Measurements from ENCODE around the gene SYT8.
"Not testable (repeated sequence)": the region's sequence is repeated elsewhere in the genome, so short reads cannot be mapped to it uniquely, and the experiment has no call there.

Gene SYT8

DNA sequence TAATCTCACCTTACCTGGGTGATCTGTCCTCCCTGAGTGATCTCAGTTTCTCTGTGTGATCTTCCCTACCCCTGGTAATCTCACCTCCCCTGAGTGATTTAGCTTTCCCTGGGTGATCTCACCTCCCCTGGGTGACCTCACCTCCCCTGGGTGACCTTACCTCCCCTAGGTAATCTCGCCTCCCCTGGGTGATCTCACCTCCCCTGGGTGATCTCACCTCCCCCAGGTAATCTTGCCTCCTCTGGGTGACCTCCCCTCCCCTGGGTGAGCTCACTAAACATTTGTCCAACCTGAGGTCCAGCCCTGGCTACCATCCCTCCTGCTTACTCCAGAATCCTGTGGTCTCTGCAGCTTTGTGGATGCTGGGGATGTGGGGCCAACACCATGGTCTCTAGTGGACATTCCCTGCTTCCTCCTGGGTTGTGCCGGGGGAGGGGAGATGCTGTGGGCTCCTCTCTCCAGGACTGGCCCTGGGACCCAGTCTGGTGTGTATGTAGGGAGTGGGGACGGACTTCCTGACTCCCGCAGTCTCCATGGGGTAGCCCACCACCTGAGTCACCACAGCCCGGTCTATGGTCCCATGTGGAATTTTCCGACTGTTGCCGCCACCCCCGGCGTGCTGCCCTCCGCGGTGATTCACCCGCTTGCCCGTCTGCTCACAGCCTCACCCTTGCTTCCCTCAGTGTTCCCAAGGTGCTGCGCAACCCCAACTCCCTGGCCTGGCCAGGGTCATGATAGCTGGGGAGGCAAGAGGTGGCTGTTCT, 28.0 kb downstream of the SYT8 start:
- DNase-seq: no peak

DNA sequence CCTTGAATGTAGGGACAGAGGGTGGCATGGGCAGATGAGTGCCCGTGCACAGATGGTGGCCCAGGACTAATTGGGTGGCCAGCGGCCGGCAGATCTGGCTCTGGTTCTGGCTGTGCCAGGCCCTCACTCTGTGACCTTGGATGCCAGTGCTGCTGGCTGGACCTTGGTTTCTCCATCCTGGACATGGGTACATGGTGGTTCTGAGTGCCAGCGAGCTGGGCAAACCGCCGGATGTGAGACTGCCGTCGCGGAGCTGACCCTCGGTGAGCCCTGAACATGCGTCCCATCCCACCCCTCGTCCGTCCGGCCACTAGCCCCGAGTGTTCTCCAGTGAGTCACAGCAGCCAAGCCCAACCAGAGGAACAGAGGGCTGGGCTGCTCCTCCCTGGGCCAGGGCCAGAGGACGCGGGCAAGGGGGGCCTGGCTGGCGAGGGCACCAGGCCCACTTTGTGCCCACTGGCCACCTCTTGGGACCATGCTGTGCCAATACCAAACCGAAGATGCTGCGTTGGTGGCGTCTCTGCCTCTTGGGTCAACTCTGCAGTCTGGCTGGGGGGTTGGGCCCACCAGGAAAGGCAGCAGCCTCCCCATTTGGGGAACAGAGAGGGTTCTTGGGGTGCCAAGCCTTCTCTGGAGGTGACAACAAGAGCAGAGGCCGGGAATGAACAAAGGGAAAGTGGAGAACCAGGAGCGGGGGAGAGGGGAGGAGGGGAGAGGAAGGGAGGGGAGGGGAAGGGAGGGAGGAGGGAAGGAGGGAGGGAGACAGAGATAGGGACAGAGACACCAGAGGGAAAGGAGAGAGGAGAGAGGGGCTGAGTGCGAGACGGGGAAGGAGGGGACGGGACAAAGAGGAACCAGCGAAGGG, 28.8 kb downstream of the SYT8 start:
- DNase-seq: no peak

DNA sequence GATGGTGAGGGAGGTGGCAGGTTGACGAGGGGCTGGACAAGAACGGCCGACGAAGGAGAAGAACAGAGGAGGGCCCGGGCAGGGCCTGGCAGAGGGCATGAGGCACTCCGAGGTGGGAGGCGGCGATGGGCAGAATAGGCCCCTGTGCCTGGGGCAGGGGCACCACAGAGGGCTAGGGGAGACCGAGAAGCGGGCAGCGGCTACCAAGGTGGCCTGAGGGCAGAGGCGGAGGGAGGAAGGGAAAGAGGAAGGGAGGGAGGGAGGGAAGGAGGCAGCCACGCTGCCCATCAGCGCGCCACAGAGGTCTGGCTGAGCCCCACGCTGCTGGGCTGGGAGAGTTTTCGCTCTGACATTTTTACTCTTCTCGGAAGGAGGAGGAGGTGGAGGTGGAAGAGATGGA, 29.4 kb downstream of the SYT8 start:
- DNase-seq: no peak

DNA sequence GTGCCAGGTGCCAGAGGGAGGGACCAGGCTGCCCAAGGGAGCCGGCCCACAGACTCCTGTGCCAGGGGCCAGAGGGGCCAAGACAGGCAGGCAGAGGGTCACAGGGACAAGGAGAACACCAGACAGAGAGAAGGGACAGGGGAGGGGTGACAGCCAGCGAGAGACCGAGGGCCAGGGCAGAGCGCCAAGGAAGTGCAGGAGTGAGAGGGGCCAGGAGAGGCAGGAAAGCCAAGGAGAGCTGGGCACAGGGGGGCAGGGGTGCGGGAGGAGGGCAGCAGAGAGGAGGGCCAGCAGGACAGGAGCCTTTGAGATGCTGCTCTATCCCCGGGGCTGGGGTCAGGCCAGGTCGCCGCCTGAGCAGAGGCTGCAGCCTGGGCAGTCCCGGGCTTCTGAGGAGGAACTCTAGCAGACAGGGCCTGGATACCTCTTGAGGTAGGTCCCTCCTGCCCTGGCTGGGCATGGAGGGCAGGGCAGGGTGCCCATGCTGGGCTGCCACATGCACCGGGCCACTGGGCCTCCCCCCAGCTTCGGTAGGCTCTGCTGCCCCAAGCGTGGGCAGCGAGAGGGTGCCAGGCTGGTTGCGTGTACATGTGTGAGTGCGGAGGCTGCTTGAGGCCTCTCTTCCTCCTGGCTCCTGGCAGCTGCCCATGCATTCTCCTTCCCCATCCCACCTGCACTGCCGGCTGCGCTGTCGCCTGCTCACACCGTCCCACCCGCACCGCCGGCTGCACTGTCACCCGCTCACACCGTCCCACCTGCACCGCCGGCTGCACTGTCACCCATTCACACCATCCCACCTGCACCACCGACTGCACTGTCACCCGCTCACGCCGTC, 30.3 kb downstream of the SYT8 start:
- DNase-seq: no peak

DNA sequence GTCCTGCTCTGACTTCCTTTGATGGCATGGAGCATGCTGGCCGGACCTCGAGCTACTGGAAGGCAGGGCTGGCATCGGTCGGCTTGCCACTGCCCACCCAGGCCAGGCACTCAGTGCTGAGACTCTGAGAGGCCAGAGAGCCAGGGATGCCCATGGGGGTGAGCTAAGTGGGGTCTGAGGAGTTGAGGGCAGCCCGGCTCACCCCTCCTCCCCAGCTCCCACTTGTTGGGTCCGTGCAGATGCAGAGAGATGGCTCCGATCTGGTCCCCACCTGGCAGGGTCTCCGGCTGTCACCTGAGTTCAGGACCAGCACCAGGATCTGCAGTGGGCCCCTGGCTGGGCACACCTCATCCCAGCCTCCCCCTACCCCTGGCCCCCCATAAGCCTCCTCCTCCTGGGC, 31.4 kb downstream of the SYT8 start:
- DNase-seq: no peak

DNA sequence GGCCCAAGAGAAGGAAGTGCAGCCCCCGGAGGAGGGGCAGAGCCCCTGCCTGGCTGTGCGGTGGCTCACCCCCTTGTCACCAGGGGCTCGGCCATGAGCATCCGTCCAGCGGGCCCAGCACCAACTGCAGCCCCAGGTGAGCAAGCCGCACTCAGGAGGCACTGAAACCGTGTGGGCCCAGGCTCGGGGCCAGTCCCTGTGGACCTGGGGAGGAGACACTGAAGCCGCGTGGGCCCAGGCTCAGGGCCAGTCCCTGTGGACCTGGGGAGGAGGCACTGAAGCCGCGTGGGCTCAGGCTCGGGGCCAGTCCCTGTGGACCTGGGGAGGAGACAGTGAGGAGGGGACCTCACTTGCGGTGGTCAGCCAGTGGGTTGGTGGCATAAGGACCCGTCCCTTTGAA, 32.0 kb downstream of the SYT8 start:
- no peak for DNase-seq

DNA sequence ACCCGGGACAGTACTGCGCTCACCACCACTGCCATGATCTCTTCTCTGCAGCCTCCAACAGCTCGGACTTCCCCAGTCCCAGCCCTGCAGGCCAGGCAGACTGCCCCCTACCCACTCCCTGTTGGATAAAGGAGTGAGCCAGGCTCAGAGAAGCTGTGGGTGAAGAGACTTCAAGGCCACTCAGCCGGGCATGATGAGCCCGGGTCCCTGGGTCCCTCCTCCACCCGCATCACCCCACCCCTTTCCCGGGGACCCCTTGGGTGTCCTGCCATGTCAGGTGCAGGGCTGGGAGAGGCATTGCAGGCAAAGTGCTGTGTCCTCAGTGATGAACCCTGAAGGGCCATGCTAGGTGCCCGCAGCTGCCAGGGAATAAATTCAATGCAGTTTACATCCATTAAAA, 32.6 kb downstream of the SYT8 start:
- DNase-seq: no peak

DNA sequence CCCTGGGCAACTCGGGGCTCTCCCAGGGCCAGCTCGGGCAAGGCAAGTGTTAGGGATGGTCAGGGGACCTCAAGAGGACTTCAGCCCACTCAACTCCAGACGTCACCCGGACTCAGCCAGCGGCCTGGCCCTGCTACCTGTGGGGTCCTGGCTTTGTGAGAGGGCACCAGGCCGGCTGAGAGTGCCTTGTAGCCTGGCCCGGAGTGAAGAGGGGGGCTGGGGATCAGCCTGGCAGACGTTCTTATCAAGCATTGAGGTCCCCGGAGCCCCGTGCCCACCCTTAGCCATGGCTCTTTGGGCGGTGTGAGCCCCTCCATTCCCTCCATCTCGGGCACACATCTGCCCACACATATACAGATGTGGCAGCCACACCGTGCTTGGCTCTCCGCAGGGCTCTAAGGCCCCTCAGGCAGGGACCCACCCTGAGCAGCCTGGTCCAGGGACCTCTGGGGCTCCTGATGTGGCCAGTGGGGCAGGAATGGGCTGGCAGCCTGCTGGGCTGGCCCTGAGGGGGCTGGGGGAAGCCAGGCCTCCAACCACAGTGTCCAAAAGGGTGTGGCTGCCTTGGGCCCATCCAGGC, 33.4 kb downstream of the SYT8 start:
- DNase-seq: no peak

DNA sequence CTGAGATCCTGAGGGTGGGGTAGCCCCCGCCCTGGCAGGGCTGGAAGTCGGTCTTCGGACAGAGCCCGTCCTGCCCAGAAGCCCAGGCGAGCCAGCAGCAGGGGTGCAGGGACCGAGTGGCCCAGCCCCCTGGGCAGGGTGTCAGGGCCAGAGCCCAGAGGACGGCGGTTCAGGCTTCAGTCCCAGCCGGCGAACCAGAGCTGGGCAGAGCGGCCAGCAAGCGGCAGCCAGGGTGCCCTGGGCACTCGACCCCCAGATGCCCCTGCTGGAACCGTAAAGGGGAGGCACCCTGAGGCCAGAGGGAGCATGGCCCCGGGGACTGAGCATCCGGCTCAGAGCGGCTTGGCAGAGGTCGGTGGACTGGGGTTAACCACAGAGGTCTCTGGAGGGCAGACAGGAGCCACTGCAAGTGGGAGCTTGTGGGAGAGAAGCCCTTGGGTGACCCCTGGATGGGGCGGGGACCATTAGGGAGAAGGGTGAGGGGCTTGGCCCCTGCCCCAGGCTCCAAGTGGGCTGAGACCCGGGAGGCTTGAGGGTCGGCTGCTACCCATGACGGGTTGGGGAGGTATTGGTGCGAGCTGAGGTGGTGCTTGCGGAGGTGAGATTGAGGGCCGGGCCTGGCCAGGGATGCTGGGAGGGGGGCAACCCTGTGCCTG, 34.0 kb downstream of the SYT8 start:
- DNase-seq: no peak

DNA sequence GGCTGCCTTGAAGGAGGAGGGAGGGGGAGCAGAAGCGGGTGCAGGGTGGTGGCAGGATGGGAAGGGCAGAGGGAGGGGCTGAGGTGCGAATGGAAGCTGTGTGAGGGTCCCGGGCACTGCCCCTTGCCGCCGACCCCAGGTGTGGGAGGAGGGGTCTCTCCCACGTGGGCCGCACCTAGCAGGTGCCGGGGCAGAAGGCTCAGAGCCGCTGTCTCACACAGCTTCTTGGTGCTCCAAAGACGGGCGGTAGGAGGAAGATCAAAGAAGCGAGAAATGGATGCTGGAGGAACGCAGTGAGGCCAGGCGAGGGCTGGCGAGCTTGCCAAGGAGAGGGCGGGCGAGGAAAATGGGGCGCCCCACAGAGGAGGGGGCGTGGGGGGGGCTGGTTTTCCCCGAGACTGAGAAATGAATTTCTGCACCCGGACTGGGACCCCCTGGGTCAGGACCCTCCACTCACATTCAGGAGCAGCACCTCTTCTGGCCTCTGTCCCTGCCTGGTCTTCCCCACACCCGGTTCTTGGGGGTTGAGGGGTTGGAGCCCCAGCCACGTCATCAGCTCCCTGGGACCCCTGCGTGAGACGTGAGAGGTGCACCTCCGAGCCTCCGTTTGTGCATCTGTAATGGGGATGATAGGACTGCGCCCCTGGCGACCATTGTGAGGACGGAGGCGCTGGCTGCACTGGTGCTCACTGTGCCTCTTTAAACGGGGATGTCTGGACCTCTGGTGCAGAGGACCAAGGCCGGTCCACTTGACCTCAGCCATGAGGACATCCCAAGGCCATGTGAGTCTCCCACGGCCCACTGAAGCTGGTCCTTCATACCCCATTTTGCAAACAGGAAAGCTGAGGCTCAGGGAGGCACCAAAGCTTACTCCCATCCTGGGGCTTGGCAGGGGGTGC, 34.9 kb downstream of the SYT8 start:
- no peak for DNase-seq

DNA sequence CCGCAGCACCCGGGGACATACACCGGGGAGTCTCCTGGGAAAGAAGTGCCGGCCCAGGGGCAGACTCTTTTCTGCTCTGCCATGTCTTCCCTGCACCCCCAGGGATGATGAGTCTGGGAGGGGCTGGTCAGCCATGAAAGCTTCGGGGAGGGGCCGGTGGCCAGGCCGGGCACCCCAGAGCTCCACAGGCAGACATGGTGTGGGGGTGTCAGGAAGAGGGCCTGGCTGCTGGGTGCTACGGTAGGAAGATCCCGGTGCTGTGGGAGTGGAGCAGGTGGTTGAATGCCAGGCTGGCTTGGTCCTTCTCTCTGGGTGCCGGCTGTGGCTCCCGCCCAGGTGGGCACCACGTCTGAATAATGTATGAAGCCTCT, 35.5 kb downstream of the SYT8 start:
- no peak for DNase-seq

DNA sequence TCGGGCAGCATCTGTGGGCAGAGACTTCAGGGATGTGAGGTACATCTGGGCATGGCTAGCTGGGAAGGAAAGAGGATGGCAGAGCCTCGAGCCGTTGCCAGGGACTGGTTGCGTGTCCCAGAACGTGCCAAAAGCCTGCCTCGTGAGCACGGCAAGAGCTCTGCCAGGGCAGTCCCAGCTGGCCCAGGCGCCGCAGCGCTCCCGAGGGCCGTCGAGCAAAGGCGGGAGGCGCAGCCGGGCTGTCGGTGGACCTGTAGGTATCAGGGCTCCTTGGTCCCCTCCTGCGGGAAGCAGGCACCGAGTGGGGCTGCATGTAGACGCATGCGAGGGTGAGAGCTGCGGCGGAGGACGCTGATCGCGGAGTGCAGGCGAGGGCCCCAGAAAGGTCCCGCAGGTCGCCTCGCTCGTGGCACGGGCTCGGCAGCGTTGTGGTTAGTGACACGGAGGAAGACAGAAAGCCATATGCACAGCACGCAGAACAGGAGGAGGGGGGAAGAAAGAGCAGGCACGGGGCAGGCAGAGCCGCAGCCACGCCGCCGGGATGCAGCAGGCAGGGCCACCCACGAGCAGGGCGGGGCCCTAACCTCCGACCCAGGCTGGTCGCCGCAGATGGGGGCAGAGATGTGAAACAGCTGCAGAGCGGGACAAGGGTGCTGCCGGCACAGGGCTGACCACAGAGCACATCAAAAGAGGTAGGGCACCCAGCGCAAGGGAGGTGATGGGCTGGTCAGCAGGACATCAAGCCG, 36.1 kb downstream of the SYT8 start:
- DNase-seq: no peak

DNA sequence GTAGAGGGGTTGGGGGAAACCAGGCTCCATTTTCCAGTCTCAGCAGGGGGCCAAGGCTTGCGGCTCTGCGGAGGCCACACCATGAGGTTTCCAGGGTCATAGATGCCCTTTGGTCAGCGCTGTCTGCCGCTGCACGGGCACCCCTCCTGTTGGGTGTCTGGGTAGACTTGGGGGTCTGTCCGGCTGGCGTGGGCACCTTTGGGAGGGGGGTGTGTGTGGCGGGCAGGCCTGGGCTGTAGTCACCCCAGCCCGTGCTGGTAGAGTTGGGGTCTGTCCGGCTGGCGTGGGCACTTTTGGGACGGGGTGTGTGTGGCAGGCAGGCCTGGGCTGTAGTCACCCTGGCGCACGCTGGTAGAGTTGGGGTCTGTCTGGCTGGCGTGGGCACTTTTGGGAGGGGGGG, 36.7 kb downstream of the SYT8 start:
- no peak for DNase-seq

DNA sequence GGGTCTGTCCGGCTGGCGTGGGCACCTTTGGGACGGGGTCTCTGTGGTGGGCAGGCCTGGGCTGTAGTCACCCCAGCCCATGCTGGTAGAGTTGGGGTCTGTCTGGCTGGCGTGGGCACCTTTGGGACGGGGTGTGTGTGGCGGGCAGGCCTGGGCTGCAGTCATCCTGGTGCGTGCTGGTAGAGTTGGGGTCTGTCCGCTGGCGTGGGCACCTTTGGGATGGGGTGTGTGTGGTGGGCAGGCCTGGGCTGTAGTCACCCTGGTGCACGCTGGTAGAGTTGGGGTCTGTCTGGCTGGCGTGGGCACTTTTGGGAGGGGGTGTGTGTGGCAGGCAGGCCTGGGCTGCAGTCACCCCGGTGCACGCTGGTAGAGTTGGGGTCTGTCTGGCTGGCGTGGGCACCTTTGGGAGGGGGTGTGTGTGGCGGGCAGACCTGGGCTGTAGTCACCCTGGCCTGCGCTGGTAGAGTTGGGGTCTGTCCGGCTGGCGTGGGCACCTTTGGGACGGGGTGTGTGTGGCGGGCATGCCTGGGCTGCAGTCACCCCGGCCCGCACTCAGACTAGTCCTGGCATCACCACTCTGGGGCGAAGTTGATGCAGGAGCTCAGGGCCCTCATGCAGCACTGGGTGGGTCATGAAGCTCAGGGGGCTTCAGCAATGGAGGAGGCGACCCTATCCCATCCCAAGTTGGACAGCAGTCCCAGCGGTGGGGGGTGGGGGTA, 37.6 kb downstream of the SYT8 start:
- no peak for DNase-seq

DNA sequence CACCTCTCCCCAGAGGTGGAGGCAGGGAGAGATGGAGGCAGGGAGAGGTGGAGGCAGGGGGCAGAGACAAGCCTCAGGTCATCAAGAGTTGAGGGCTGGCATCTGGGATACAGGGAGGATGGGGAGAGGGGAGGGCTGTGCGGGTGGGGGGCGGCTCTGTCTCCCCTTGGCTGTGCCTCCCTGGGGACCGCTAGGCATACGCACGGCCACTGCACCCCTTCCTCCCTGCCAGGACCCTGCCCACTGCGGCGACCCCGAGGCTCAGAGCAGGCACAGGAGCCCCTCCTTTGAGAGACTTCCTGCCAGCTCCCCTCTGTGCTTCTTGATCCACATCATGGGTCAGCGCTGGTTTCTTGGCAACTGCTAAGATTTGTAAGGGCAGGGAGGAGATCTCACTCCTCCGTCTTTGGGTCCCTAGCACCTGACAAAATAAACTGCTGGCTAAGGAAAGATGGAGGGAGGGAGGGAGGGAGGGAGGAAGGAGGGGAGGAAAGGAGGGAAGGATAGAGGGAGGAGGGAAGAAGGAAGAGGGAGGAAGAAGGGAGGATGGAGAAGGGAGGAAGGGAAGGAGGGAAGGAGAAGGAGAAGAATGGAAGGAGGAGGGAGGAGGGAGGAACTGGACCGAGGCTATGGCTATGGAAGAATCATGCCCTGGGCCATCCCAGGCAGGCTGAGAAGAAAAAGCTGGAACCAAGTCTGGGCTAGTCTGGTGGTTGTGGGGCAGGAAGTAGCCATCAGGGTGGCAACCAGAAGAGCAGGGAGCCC, 38.4 kb downstream of the SYT8 start:
- DNase-seq: no peak

DNA sequence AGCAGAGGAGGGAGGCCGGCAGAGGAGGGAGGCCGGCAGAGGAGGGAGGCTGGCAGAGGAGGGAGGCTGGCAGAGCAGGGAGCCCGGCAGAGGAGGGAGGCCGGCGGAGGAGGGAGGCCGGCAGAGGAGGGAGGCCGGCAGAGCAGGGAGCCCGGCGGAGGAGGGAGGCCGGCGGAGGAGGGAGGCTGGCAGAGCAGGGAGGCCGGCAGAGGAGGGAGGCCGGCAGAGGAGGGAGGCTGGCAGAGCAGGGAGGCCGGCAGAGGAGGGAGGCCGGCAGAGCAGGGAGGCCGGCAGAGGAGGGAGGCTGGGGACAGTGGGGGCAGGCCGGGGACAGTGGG, 39.0 kb downstream of the SYT8 start:
- not testable (repeated sequence) for DNase-seq

DNA sequence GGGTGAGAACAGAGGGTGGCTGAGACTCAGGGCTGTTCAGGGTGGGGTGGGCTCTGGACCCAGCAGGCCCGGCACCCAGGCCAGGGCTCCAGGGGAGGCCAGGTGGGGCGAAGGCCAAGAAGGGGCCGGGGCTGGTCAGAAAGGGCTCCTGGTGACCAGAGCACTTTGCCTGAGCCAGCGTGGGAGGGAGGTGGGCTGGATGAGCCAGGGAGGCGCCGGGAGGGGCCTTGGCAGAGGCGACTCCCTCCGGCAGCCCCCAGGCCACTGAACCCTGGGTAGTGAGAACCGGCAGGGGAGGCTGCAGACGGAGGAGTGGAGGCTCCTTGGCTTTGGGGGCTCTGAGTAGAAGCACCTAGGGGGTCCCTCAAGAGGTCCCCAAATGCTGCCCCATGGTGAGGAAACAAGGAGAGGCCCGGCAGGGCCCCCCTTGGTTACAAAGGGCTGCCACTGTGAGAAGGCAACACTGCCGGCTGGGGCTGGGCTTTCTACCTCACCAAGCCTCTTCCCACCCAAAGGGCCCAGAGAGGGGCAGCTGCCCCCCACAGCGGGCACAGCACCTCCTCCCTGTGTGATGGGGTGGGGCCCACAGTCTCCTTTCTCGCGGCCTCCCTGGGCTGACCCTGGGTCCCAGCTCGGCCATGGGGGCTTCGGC, 39.8 kb downstream of the SYT8 start:
- DNase-seq: not testable (repeated sequence)

DNA sequence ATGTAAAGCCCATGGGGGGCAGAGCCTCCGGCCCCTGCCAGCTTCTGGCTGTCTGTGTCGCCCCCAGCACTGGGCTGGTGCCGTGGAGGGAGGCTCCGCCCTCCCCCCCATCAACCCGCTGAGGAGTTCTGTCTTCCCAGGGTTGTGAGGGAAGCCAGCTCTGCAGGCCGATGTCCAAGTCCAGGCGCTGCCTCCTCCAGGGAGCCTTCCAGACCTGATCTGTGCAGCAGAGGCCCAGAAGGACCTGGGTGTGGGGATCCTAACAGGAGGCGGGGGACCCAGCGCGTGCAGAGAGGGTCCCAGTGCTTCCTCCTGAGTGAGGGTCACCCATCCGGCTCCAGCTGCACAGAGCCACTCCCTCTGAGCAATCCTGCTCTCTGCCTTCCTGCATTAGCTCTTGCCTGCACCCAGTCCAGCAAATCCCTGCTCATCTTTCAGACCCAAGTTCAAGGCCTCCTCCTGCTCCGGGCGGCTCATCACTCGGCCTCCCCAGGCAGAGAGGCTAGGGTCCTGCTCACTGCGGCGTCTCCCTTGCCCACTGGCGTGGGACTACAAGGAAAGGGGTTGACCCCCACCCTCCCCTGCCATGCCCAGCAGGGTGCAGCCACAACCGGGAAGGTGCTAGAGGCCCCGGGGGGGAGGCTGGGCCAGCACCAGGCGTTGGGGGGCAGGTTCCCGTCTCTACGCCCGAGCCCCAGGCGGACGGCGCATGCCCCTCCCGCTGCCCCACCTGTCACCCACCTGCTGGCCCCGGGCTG, 40.5 kb downstream of the SYT8 start:
- no peak for DNase-seq

Data from NCI-H1694 treated with DMSO at 0.1 percent for 48 hours (cell line).